LoVo (cell line): ENCODE data around the gene TUG1.

ENCODE experiments used
- DNase-seq: peaks from one replicate; pipeline ENCODE4 v3.0.0-alpha.2; 2016; ENCODE audit warnings: low spot score

TUG1 gene

GRCh38 chr22:31001124-31001770 lies 32.2 kb downstream of the TUG1 start:
- DNase-seq, result no peak

GRCh38 chr22:31005535-31005934 lies 36.5 kb downstream of the TUG1 start:
- no peak for DNase-seq

- DNase-seq, result no peak
Observed at GRCh38 chr22:31019191-31019930, 50.3 kb downstream of the TUG1 start.

GRCh38 chr22:31020334-31020733 lies 51.3 kb downstream of the TUG1 start:
- DNase-seq, result no peak

DNA sequence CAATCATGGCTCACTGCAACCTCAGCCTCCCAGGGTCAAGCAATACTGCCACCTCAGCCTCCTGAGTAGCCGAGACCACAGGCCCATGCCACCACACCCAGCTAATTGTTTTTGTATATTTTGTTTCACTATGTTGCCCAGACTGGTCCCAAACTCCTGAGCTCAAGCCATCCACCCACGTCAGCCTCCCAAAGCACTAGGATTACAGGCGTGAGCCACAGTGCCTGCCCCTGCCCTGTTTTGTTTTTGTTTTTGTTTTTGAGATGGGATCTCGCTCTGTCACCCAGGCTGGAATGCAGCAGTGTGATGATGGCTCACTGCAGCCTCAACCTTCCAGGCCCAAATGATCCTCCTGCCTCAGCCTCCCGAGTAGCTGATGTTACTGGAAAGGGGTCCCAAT lies 53.5 kb downstream of the TUG1 start:
- DNase-seq, result no peak
